ENCODE results near the gene WNT7A.

The WNT7A gene

GRCh38 chr3:13877911-13878280 lies 2.0 kb downstream of the WNT7A start:
- TF ChIP-seq CTCF (IDR thresholded peaks at IDR 0.05) = no peak
- no peaks in the 10 kb centered on the region for H3K36me3 Mint-ChIP-seq (ENCODE audit: low read depth)
- H3K4me1 Mint-ChIP-seq = peaks cover 4% of the 10 kb centered on the region
- peaks cover 93% of the 10 kb centered on the region for H3K27me3 Mint-ChIP-seq (ENCODE audit: low read depth, poor library complexity)
- peak; percentile 23 for DNase-seq
- H3K27ac Mint-ChIP-seq = no peak overlapping the region
- peaks cover 5% of the 10 kb centered on the region for H3K9me3 Mint-ChIP-seq
- H3K4me3 Mint-ChIP-seq = peak overlapping the region; percentile 69

- peaks cover 92% of the 10 kb centered on the region for H3K27me3 Mint-ChIP-seq (ENCODE audit: low read depth, poor library complexity)
- H3K27ac Mint-ChIP-seq = no peak overlapping the region
- peaks cover 9% of the 10 kb centered on the region for H3K9me3 Mint-ChIP-seq
- no peaks in the 10 kb centered on the region for H3K36me3 Mint-ChIP-seq (ENCODE audit: low read depth)
- TF ChIP-seq CTCF (IDR thresholded peaks at IDR 0.05) = no peak
- no peak overlapping the region for H3K4me3 Mint-ChIP-seq
- no peak for DNase-seq
- H3K4me1 Mint-ChIP-seq = peaks cover 4% of the 10 kb centered on the region
Measured at GRCh38 chr3:13876451-13877100, 3.3 kb downstream of the WNT7A start.

- DNase-seq = no peak
- Mint-ChIP-seq H3K4me3 (no peak overlapping the region), H3K36me3 (ENCODE audit: low read depth) (no peaks in the 10 kb centered on the region), H3K27ac (no peak overlapping the region), H3K9me3 (peaks cover 14% of the 10 kb centered on the region), H3K4me1 (peaks cover 4% of the 10 kb centered on the region), H3K27me3 (ENCODE audit: low read depth, poor library complexity) (peaks cover 92% of the 10 kb centered on the region)
- no peak for TF ChIP-seq CTCF (IDR thresholded peaks at IDR 0.05)
Measured at GRCh38 chr3:13874891-13875290, 5.0 kb downstream of the WNT7A start.

- peaks cover 94% of the 10 kb centered on the region for H3K27me3 Mint-ChIP-seq (ENCODE audit: low read depth, poor library complexity)
- TF ChIP-seq CTCF (IDR thresholded peaks at IDR 0.05) = no peak
- H3K9me3 Mint-ChIP-seq = peaks cover 14% of the 10 kb centered on the region
- no peak for DNase-seq
- H3K4me1 Mint-ChIP-seq = peaks cover 4% of the 10 kb centered on the region
- no peaks in the 10 kb centered on the region for H3K36me3 Mint-ChIP-seq (ENCODE audit: low read depth)
- H3K4me3 Mint-ChIP-seq = no peak overlapping the region
- no peak overlapping the region for H3K27ac Mint-ChIP-seq
Measured at GRCh38 chr3:13873818-13874217, 6.1 kb downstream of the WNT7A start.

GRCh38 chr3:13872451-13872850 lies 7.4 kb downstream of the WNT7A start:
- peaks cover 14% of the 10 kb centered on the region for H3K9me3 Mint-ChIP-seq
- no peak overlapping the region for H3K4me3 Mint-ChIP-seq
- no peak for TF ChIP-seq CTCF (IDR thresholded peaks at IDR 0.05)
- H3K27ac Mint-ChIP-seq = no peak overlapping the region
- H3K4me1 Mint-ChIP-seq = peaks cover 4% of the 10 kb centered on the region
- H3K36me3 Mint-ChIP-seq (ENCODE audit: low read depth) = no peaks in the 10 kb centered on the region
- no peak for DNase-seq
- peaks cover 94% of the 10 kb centered on the region for H3K27me3 Mint-ChIP-seq (ENCODE audit: low read depth, poor library complexity)

GRCh38 chr3:13871791-13872190 lies 8.1 kb downstream of the WNT7A start:
- peaks cover 12% of the 10 kb centered on the region for H3K9me3 Mint-ChIP-seq
- no peaks in the 10 kb centered on the region for H3K36me3 Mint-ChIP-seq (ENCODE audit: low read depth)
- DNase-seq = no peak
- no peak for TF ChIP-seq CTCF (IDR thresholded peaks at IDR 0.05)
- H3K27ac Mint-ChIP-seq = no peak overlapping the region
- no peak overlapping the region for H3K4me3 Mint-ChIP-seq
- peaks cover 4% of the 10 kb centered on the region for H3K4me1 Mint-ChIP-seq
- H3K27me3 Mint-ChIP-seq (ENCODE audit: low read depth, poor library complexity) = peaks cover 94% of the 10 kb centered on the region
